ENCODE data around the gene KIFC3.

Gene KIFC3

DNA sequence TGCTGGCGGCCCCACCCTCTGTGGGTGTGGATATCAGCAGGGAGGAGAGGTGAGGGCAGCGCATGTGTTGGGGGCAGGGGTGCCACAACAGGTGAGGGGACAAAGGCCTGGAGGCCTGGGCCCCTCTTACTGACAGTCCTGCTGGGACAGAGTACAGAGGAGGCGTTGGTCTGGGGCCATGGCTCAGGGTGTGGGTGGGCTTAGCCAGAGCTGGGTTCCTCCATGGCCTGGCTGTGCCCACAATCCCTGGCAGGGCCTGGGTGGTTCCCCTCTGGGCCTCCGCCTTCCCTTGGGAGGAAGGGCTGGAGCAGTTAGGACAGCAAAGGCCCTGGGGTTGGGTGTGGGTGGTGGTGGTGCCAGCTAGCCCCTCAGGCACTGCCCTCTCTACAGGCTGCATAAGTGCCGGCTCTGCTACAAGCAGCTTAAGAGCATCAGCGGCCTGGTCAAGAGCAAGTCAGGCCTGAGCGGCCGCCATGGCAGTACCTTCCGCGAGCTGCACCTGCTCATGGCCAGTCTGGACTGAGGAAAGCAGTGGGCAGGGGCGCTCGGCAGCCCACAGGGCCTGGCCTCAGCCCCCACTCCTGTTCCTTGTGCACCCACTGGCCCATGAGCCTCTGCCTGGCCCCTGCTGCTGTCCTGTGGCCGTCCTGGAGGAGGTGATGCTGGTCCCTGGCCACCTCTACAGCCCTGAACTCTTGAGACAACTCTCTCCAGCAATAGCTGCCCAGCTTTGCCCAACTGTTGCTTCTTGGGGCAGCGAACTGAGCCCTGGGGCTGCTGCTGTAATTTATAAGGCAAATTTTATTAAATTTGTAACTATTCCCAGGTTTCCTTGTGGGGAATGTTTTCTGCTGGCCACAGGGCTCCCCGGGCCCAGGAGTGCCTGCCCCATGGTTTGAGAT, 45.6 kb downstream of the KIFC3 start:
- WGBS (ENCODE audit: extremely low coverage, insufficient coverage, low lambda C conversion rate) = no CpG with 5 or more reads among the region's 15 CpGs
- Histone ChIP-seq H3K9ac (ENCODE audit: low read length) (no peak overlapping the region), H2AK5ac (ENCODE audit: low read length) (no peak overlapping the region), H3K79me1 (ENCODE audit: low read length) (no peaks in the 10 kb centered on the region), H3K36me3 (ENCODE audit: control insufficient read depth, insufficient read depth, low read length) (peaks cover 7% of the 10 kb centered on the region), H4K8ac (ENCODE audit: low read depth, low read length) (no peak overlapping the region), H2BK15ac (replicated peaks; ENCODE audit: low read depth) (no peak overlapping the region), H3K27ac (ENCODE audit: low read depth, low read length) (no peak overlapping the region), H2BK5ac (ENCODE audit: low read length) (no peak overlapping the region), H3K56ac (ENCODE audit: low read length) (no peak overlapping the region), H3K27me3 (ENCODE audit: insufficient read depth, low read length, poor library complexity) (no peaks in the 10 kb centered on the region), H3K18ac (ENCODE audit: low read length) (no peak overlapping the region), H2BK120ac (ENCODE audit: low read depth, low read length) (no peak overlapping the region), H3K23ac (ENCODE audit: low read length) (no peak overlapping the region), H4K5ac (ENCODE audit: low read length) (no peak overlapping the region), H3K79me2 (ENCODE audit: control insufficient read depth, insufficient read depth, low read length) (no peaks in the 10 kb centered on the region), H3K4me3 (ENCODE audit: low read length) (no peak overlapping the region), H3K4me2 (ENCODE audit: low read length) (no peak overlapping the region), H3K4me1 (ENCODE audit: control insufficient read depth, low read depth, low read length) (peaks cover 2% of the 10 kb centered on the region), H3K4ac (ENCODE audit: low read depth, low read length) (no peak overlapping the region)
- DNase-seq = no peak

DNA sequence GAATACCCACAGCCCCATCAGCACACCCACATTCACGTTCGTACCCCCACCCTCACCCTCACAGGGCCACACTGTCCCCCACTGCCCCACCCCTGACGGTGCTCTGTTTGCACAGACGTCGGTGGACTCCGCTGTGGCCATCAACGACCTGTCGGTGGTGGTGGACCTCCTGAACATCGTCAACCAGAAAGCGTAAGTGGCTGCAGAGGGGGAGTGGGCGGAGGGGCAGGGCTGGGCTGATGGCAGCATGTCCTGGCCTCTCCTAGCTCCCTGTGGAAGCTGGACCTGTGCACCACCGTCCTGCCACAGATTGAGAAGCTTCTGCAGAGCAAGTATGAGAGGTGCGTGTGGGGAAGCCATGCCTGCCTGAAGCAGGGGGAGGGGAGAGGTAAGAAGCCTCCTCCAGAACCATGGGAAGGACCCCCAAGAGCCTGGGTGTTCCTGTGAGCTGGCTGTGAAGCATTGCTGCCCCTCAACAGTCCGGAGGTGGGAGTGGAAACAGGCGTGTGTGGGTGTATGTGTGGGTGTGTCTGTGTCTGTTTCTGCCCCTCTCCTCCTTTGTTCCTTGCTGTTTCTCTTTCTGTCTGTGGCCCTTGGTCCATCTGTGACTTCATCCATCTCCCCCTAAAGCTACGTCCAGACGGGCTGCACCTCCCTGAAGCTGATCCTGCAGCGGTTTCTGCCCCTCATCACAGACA, 46.4 kb downstream of the KIFC3 start:
- Histone ChIP-seq H2BK120ac (ENCODE audit: low read depth, low read length) (no peak overlapping the region), H3K23ac (ENCODE audit: low read length) (no peak overlapping the region), H3K27me3 (ENCODE audit: insufficient read depth, low read length, poor library complexity) (no peaks in the 10 kb centered on the region), H2BK15ac (replicated peaks; ENCODE audit: low read depth) (no peak overlapping the region), H2BK5ac (ENCODE audit: low read length) (no peak overlapping the region), H3K27ac (ENCODE audit: low read depth, low read length) (no peak overlapping the region), H3K4me3 (ENCODE audit: low read length) (no peak overlapping the region), H3K79me2 (ENCODE audit: control insufficient read depth, insufficient read depth, low read length) (no peaks in the 10 kb centered on the region), H3K9ac (ENCODE audit: low read length) (no peak overlapping the region), H3K4me2 (ENCODE audit: low read length) (no peak overlapping the region), H3K36me3 (ENCODE audit: control insufficient read depth, insufficient read depth, low read length) (peaks cover 7% of the 10 kb centered on the region), H3K18ac (ENCODE audit: low read length) (no peak overlapping the region), H4K8ac (ENCODE audit: low read depth, low read length) (no peak overlapping the region), H2AK5ac (ENCODE audit: low read length) (no peak overlapping the region), H3K79me1 (ENCODE audit: low read length) (no peaks in the 10 kb centered on the region), H3K4me1 (ENCODE audit: control insufficient read depth, low read depth, low read length) (peaks cover 2% of the 10 kb centered on the region), H3K4ac (ENCODE audit: low read depth, low read length) (no peak overlapping the region), H4K5ac (ENCODE audit: low read length) (no peak overlapping the region), H3K56ac (ENCODE audit: low read length) (no peak overlapping the region)
- no peak for DNase-seq
- WGBS (ENCODE audit: extremely low coverage, insufficient coverage, low lambda C conversion rate) = no CpG with 5 or more reads among the region's 18 CpGs

DNA sequence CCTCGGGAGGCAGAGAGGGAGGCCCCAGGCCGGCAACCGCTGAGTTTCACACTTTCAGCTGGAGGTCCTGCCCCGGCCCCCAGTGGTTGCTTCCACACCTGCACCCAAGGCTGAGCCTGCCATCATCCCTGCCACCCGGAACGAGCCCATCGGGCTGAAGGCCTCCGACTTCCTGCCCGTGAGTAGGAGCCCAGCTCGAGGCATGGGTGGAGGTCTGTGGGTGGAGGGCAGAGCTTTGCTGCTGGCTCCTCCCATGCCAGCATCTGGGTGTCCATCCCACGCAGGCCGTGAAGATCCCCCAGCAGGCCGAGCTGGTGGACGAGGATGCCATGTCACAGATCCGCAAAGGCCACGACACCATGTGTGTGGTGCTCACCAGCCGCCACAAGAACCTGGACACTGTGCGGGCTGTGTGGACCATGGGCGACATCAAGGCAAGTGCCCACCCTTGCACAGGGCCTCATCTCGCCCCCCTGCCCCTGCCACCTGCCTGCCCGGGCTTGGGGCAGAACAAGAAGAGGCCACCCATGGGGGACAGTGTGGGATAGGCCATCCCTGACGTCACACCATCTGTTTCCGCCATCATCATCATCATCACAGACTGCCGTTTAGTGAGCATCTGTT, 47.1 kb downstream of the KIFC3 start:
- no peak overlapping the region for H2BK15ac ChIP-seq (replicated peaks; ENCODE audit: low read depth)
- no peaks in the 10 kb centered on the region for H3K79me2 ChIP-seq (ENCODE audit: control insufficient read depth, insufficient read depth, low read length)

DNA sequence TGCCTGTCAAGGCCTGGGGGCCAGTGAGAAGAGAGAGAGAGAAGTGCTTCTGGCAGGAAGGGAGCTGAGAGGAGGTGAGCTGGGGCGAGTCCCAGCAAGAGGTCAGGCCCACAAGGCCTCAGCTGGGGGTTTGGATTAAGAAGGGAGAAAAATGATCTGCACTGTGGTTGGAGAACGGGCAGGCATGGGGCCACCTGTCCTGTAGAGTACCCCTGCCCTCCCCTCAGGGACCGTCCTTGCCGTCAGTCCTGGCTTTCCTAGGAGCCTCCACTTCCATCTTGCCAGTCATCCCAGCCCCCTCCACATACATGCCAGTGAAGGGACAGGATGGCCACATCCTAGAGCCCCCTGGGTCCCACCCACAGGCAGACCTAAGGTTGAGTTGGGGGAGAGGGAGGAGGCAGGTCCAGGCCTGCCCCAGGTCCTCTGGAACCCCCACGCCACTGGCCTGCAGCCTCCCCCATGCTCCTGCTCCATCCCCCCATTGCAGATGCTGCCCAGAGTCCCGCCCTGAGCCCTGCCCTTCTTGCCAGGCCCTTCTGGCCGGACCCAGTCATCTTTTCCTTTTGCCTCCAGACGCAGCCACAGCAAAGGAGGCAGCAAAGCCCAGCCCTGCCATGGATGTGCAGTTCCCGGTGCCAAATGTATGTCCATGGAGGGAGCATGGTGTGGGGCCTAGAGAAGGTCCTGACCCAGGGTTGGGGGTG, 47.8 kb downstream of the KIFC3 start:
- no peak overlapping the region for H3K56ac ChIP-seq (ENCODE audit: low read length)
- H3K9ac ChIP-seq (ENCODE audit: low read length) = no peak overlapping the region
- no peak overlapping the region for H3K23ac ChIP-seq (ENCODE audit: low read length)
- H3K18ac ChIP-seq (ENCODE audit: low read length) = no peak overlapping the region
- no CpG with 5 or more reads among the region's 9 CpGs for WGBS (ENCODE audit: extremely low coverage, insufficient coverage, low lambda C conversion rate)
- H3K4me1 ChIP-seq (ENCODE audit: control insufficient read depth, low read depth, low read length) = no peaks in the 10 kb centered on the region
- H3K79me1 ChIP-seq (ENCODE audit: low read length) = no peaks in the 10 kb centered on the region
- no peak for DNase-seq
- no peak overlapping the region for H2AK5ac ChIP-seq (ENCODE audit: low read length)
- no peak overlapping the region for H2BK120ac ChIP-seq (ENCODE audit: low read depth, low read length)
- H3K36me3 ChIP-seq (ENCODE audit: control insufficient read depth, insufficient read depth, low read length) = peaks cover 5% of the 10 kb centered on the region
- no peak overlapping the region for H2BK15ac ChIP-seq (replicated peaks; ENCODE audit: low read depth)
- no peak overlapping the region for H3K4ac ChIP-seq (ENCODE audit: low read depth, low read length)
- H3K27me3 ChIP-seq (ENCODE audit: insufficient read depth, low read length, poor library complexity) = no peaks in the 10 kb centered on the region
- H4K8ac ChIP-seq (ENCODE audit: low read depth, low read length) = no peak overlapping the region
- no peak overlapping the region for H3K4me3 ChIP-seq (ENCODE audit: low read length)
- no peak overlapping the region for H2BK5ac ChIP-seq (ENCODE audit: low read length)
- no peak overlapping the region for H3K27ac ChIP-seq (ENCODE audit: low read depth, low read length)
- H3K79me2 ChIP-seq (ENCODE audit: control insufficient read depth, insufficient read depth, low read length) = no peaks in the 10 kb centered on the region
- no peak overlapping the region for H4K5ac ChIP-seq (ENCODE audit: low read length)
- H3K4me2 ChIP-seq (ENCODE audit: low read length) = no peak overlapping the region

More for the DNA sequence above, 47.1 kb downstream of the KIFC3 start:
- no peak overlapping the region for H3K4ac ChIP-seq (ENCODE audit: low read depth, low read length)
- no peak overlapping the region for H3K4me2 ChIP-seq (ENCODE audit: low read length)
- H2AK5ac ChIP-seq (ENCODE audit: low read length) = no peak overlapping the region
- H3K4me1 ChIP-seq (ENCODE audit: control insufficient read depth, low read depth, low read length) = peaks cover 1% of the 10 kb centered on the region
- H3K56ac ChIP-seq (ENCODE audit: low read length) = no peak overlapping the region
- H3K9ac ChIP-seq (ENCODE audit: low read length) = no peak overlapping the region
- H3K79me1 ChIP-seq (ENCODE audit: low read length) = no peaks in the 10 kb centered on the region
- no peaks in the 10 kb centered on the region for H3K27me3 ChIP-seq (ENCODE audit: insufficient read depth, low read length, poor library complexity)
- no CpG with 5 or more reads among the region's 24 CpGs for WGBS (ENCODE audit: extremely low coverage, insufficient coverage, low lambda C conversion rate)
- no peak overlapping the region for H2BK5ac ChIP-seq (ENCODE audit: low read length)
- H4K8ac ChIP-seq (ENCODE audit: low read depth, low read length) = no peak overlapping the region
- H4K5ac ChIP-seq (ENCODE audit: low read length) = no peak overlapping the region
- H3K18ac ChIP-seq (ENCODE audit: low read length) = no peak overlapping the region
- H3K27ac ChIP-seq (ENCODE audit: low read depth, low read length) = no peak overlapping the region
- H2BK120ac ChIP-seq (ENCODE audit: low read depth, low read length) = no peak overlapping the region
- H3K36me3 ChIP-seq (ENCODE audit: control insufficient read depth, insufficient read depth, low read length) = peaks cover 7% of the 10 kb centered on the region
- no peak overlapping the region for H3K23ac ChIP-seq (ENCODE audit: low read length)
- peak; percentile 8 for DNase-seq
- no peak overlapping the region for H3K4me3 ChIP-seq (ENCODE audit: low read length)

DNA sequence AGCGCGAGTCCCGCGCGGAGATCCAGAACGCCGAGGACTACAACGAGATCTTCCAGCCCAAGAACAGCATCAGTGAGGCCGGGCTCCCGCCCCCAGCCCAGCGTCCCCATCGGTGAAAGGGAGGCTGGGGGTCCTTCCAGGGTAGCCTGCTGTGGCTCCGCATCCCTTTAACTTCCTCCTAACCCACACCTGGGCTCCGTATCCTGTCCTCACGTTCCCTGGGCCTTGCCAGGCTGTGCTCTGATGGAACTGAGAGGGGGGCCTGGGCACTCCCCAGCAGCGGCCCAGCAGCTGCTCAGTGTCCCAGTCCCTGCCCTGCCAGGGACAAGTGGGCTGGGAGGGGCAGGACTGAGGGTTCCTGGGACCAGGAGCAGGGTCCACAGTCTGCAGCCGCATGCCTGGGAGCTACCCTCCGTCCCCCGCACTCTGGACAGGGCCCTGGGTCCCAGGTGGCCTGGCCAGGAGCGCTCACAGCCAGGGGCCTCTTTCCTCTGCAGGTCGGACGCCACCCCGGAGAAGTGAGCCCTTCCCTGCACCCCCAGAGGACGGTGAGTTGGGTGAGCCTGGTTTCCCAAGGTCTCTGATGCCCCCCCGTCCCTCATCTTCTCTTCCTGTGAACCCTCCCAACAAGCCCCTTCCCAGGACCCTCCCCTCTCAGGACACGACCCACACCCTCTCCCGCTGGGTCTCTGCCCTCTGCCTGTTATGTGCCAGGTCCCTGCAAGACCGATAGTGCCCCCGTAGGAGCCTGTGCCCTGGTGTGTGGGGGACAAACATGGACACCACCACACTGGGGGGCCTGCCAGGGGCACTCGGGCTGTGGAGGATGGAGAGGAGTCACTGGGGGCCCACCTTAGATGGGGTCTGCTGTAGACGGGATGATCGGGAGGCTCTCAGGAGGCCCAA, 48.6 kb downstream of the KIFC3 start:
- no peak overlapping the region for H4K8ac ChIP-seq (ENCODE audit: low read depth, low read length)
- no peaks in the 10 kb centered on the region for H3K4me1 ChIP-seq (ENCODE audit: control insufficient read depth, low read depth, low read length)
- no peak for DNase-seq
- H3K79me1 ChIP-seq (ENCODE audit: low read length) = no peaks in the 10 kb centered on the region
- no peak overlapping the region for H3K27ac ChIP-seq (ENCODE audit: low read depth, low read length)
- no peak overlapping the region for H2AK5ac ChIP-seq (ENCODE audit: low read length)
- WGBS (ENCODE audit: extremely low coverage, insufficient coverage, low lambda C conversion rate) = no CpG with 5 or more reads among the region's 32 CpGs
- no peak overlapping the region for H3K18ac ChIP-seq (ENCODE audit: low read length)
- no peak overlapping the region for H3K4me3 ChIP-seq (ENCODE audit: low read length)
- H3K56ac ChIP-seq (ENCODE audit: low read length) = no peak overlapping the region
- no peak overlapping the region for H2BK5ac ChIP-seq (ENCODE audit: low read length)
- H3K36me3 ChIP-seq (ENCODE audit: control insufficient read depth, insufficient read depth, low read length) = peaks cover 5% of the 10 kb centered on the region
- no peak overlapping the region for H3K4me2 ChIP-seq (ENCODE audit: low read length)
- H3K79me2 ChIP-seq (ENCODE audit: control insufficient read depth, insufficient read depth, low read length) = no peaks in the 10 kb centered on the region
- H4K5ac ChIP-seq (ENCODE audit: low read length) = no peak overlapping the region
- no peak overlapping the region for H2BK15ac ChIP-seq (replicated peaks; ENCODE audit: low read depth)
- H3K4ac ChIP-seq (ENCODE audit: low read depth, low read length) = no peak overlapping the region
- no peak overlapping the region for H2BK120ac ChIP-seq (ENCODE audit: low read depth, low read length)
- no peaks in the 10 kb centered on the region for H3K27me3 ChIP-seq (ENCODE audit: insufficient read depth, low read length, poor library complexity)
- H3K9ac ChIP-seq (ENCODE audit: low read length) = no peak overlapping the region
- H3K23ac ChIP-seq (ENCODE audit: low read length) = no peak overlapping the region
